GM21529 (cell line): Measurements from ENCODE around the gene CPXM2.

Experiments
- ATAC-seq: cut with Tn5 transposase; IDR thresholded peaks from one replicate; pipeline ENCODE4 v1.9.1; 2021; ENCODE audit not compliant: unreplicated experiment

Gene CPXM2

DNA sequence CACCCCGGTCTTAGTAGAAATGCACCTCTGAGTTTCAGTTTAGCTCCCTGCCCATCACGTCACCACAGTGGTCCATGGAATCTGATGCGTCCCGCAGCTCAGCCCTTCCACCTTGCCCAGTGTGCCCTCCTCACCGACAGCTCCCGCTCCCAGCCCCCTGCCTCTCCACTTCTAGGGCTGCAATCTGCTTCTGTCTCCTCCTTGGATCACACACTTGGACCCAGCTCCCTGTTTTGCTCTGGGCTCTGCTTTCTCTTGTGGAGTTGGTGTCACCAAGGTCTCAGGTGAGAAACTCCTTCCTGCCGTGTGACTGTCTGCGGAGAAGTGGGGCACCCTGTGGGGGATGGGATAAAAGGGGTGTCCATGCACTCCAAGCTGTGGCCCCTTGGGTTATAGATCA lies 187.5 kb downstream of the CPXM2 start:
- no peak for ATAC-seq

DNA sequence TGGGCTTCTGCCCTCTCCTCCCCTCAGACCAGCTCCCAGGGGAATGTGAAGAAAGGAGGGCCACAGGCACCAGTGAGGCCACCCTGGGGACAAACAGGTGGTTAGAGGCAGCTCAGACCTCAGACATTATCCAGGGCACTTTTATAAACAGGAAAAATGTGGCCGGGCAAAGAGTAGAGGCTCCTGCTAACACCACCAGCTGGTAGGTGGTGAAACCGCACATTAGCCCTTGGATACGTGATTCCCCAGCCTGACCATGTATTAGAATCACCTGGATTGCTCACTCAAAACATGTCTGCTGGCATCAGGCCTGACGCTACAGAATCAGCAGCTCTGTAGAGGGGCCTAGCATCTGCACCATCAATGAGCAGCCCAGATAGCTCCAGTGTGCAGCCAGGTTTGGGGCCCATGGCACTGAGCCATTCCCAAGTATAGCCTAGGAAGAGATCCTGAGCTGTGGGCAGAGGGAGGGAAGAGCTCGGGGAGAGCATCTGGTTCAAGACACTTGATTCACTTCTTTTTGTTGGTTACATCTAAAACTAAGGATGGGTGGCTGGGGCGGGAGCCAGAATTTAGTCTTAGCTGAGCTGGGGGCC lies 188.3 kb downstream of the CPXM2 start:
- no peak for ATAC-seq
